Nephron (organoid): ENCODE measurements around the gene TNC.

Experiments used
- H3K27ac Mint-ChIP-seq, 3 experiments: 2 replicates each; pipeline ENCODE4 v1.8.0; 2020; ENCODE audit warnings: mixed read lengths in 3 of 3, mild to moderate bottlenecking in 2 of 3, moderate library complexity in 1 of 3
- H3K27me3 Mint-ChIP-seq: 2 replicates; pipeline ENCODE4 v1.8.0; 2021; ENCODE audit warnings: low read depth, mild to moderate bottlenecking, moderate library complexity, mixed read lengths
- H3K36me3 Mint-ChIP-seq: 2 replicates; pipeline ENCODE4 v1.8.0; 2020; ENCODE audit warnings: low read depth, mixed read lengths
- H3K4me1 Mint-ChIP-seq: 2 replicates; pipeline ENCODE4 v1.8.0; 2020; ENCODE audit warnings: mixed read lengths
- H3K4me3 Mint-ChIP-seq, 3 experiments: 2 replicates each; pipeline ENCODE4 v1.8.0; 2020; ENCODE audit warnings: mild to moderate bottlenecking in 3 of 3, mixed read lengths in 3 of 3, moderate library complexity in 2 of 3
- H3K9me3 Mint-ChIP-seq: 2 replicates; pipeline ENCODE4 v1.8.0; 2020; ENCODE audit warnings: mixed read lengths
- CTCF ChIP-seq, 3 experiments: fragments of 200-600 bp; sonication (generic); IDR thresholded peaks; one replicate each; pipeline ENCODE4 v1.5.0; 2021; ENCODE audit warnings: antibody characterized with exemption in 3 of 3; ENCODE audit not compliant: unreplicated experiment in 3 of 3

The TNC gene

GRCh38 chr9:114994768-114995167 is 123.2 kb downstream of the TNC start:
- H3K9me3 Mint-ChIP-seq: no peaks in the 10 kb centered on the region

GRCh38 chr9:114991861-114992260 is 126.1 kb downstream of the TNC start:
- Mint-ChIP-seq H3K4me1 (no peaks in the 10 kb centered on the region), H3K36me3 (no peaks in the 10 kb centered on the region), H3K4me3 (no peak overlapping the region), H3K27ac (no peak overlapping the region), H3K9me3 (no peaks in the 10 kb centered on the region), H3K27me3 (peaks cover 10% of the 10 kb centered on the region)
- TF ChIP-seq CTCF (IDR thresholded peaks at IDR 0.05; ENCODE audit: unreplicated experiment in 3 of 3): no peak

More at GRCh38 chr9:114994768-114995167, 123.2 kb downstream of the TNC start:
- no peak overlapping the region for H3K4me3 Mint-ChIP-seq
- H3K27ac Mint-ChIP-seq: no peak overlapping the region
- no peak for TF ChIP-seq CTCF (IDR thresholded peaks at IDR 0.05; ENCODE audit: unreplicated experiment in 3 of 3)
- no peaks in the 10 kb centered on the region for H3K36me3 Mint-ChIP-seq
- peaks cover 10% of the 10 kb centered on the region for H3K27me3 Mint-ChIP-seq
- no peaks in the 10 kb centered on the region for H3K4me1 Mint-ChIP-seq

- Mint-ChIP-seq H3K9me3 (no peaks in the 10 kb centered on the region), H3K4me3 (no peak overlapping the region), H3K4me1 (no peaks in the 10 kb centered on the region), H3K27ac (no peak overlapping the region), H3K27me3 (peaks cover 10% of the 10 kb centered on the region), H3K36me3 (no peaks in the 10 kb centered on the region)
- TF ChIP-seq CTCF (IDR thresholded peaks at IDR 0.05; ENCODE audit: unreplicated experiment in 3 of 3): no peak
Observed at GRCh38 chr9:114990901-114991300, 127.1 kb downstream of the TNC start.

DNA sequence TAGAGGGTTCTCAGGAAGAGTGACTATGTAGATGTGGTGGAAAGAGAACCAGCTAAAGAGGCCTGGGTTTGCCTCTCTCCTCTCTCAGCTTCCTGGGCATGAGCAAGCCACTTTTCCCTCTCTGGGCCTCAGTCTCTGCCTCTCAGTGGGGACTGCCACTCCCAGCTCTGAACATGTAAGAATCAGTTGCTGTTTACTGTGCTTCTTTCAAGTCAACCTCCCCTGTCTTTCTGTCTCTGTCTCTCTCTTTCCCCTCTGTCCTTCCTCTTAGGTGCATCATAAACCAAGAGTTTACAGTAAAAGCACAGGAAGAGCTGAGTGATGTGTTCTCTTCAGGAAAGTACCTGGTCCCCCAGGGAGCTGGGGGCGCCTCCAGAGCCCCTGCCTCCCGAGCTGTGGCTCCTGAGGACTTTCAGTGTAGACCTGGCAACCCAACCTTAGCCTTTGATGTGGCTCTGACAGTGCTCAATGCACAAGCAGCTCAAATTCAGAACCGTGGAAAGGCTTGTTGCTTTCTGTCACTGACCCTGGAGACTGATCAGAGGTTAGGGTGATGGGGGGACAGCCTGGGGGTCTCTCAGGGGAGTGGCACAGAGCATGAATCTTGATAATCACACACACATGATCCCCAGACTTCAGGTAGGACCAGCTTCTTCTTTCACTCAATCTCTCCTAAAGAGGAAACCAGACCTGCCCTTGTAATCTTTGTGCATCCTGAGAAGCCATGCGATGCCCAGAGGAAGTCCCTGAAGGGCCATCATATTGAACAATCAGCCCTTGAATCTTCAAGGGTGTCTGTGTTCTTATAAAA is 128.2 kb downstream of the TNC start:
- H3K36me3 Mint-ChIP-seq: no peaks in the 10 kb centered on the region
- TF ChIP-seq CTCF (IDR thresholded peaks at IDR 0.05; ENCODE audit: unreplicated experiment in 3 of 3): no peak
- H3K9me3 Mint-ChIP-seq: no peaks in the 10 kb centered on the region
- no peak overlapping the region for H3K4me3 Mint-ChIP-seq
- no peak overlapping the region for H3K27ac Mint-ChIP-seq
- no peaks in the 10 kb centered on the region for H3K4me1 Mint-ChIP-seq
- H3K27me3 Mint-ChIP-seq: peaks cover 10% of the 10 kb centered on the region

- H3K27me3 Mint-ChIP-seq: peaks cover 9% of the 10 kb centered on the region
- TF ChIP-seq CTCF (IDR thresholded peaks at IDR 0.05; ENCODE audit: unreplicated experiment in 3 of 3): no peak
Observed at GRCh38 chr9:114988962-114989599, 128.9 kb downstream of the TNC start.

More at GRCh38 chr9:114988962-114989599, 128.9 kb downstream of the TNC start:
- Mint-ChIP-seq H3K4me3 (no peak overlapping the region), H3K4me1 (no peaks in the 10 kb centered on the region), H3K36me3 (no peaks in the 10 kb centered on the region), H3K27ac (no peak overlapping the region), H3K9me3 (no peaks in the 10 kb centered on the region)
